ENCODE measurements around the gene PSMD14. TPM values are rescaled to one million over a fixed set of nuclear protein-coding genes. Genes with fewer than 3 reads are reported as not detected.
"Not testable (repeated sequence)": the region's sequence is repeated elsewhere in the genome, so short reads cannot be mapped to it uniquely, and the experiment has no call there.

PSMD14 gene
- total RNA-seq, 1 experiment from 2014 or later: 205 TPM

DNA sequence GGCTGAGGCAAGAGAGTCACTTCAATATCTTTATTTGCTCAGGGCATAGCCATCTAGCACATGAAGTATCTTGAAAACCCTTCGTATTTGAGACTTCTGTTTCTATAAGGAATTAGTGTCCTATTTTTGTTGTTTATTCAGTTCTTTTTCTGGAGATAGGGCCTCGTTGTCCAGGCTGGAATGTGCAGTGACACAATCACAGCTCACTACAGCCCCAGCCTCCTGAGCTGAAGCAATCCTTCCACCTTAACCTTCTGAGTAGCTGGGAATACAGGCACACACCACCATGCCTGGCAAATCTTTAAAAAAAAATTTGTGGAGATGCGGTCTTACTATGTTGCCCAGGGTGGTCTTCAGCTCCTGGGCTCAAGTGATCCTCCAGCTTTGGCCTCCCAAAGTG, 50.6 kb downstream of the PSMD14 start:
- TF ChIP-seq CTCF (conservative IDR thresholded peaks at IDR 0.05; ENCODE audit: low read depth, low read length) (no peak), EZH2 (IDR thresholded peaks at IDR 0.05; ENCODE audit: borderline replicate concordance, low read depth, low read length, poor library complexity, severe bottlenecking) (no peak)
- Histone ChIP-seq H3K4me1 (ENCODE audit: insufficient read depth, low read length, poor library complexity, severe bottlenecking) (peaks cover 11% of the 10 kb centered on the region), H3K27ac (ENCODE audit: low read depth, low read length, poor library complexity, severe bottlenecking) (no peak overlapping the region), H3K4me3 (ENCODE audit: low read depth, low read length, poor library complexity, severe bottlenecking) (no peak overlapping the region), H3K27me3 (replicated peaks; ENCODE audit: insufficient read depth, low read depth, low read length, poor library complexity) (no peaks in the 10 kb centered on the region), H3K9me3 (ENCODE audit: low read depth, low read length, poor library complexity, severe bottlenecking) (peaks cover 24% of the 10 kb centered on the region), H3K36me3 (ENCODE audit: insufficient read depth, low read length, poor library complexity, severe bottlenecking) (peaks cover 12% of the 10 kb centered on the region)
- intact Hi-C loops (cut with micrococcal nuclease; ENCODE audit: unreplicated experiment): no loop called here
- DNase-seq (ENCODE audit: low spot score): no peak
- no TSS peak for BruUV-seq (replicated peaks)
- ChIA-PET POLR2A (ENCODE audit: low non-redundant PET) (no interaction called here), CTCF (no interaction called here)

DNA sequence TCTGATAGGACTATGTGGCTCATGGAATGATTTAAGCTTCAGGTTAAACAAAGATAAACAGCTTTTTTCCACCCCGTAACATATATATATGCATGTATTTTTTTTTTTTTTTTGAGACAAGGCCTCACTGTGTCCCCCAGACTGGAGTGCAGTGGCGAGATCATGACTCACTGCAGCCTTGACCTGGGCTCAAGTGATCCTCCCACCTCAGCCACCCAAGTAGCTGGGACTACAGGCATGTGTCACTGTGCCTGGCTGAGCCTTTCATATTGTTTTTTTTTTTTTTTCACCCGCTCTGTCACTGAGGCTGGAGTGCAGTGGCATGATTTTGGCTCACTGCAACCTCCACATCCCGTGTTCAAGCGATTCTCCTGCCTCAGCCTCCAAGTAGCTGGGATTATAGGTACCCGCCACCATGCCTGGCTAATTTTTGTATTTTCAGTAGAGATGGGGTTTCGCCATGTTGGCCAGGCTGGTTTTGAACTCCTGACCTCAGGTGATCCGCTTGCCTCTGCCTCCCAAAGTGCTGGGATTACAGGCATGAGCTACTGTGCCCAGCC, 52.0 kb downstream of the PSMD14 start:
- BruUV-seq (replicated peaks); H3K27ac ChIP-seq (ENCODE audit: low read depth, low read length, poor library complexity, severe bottlenecking); intact Hi-C loops (cut with micrococcal nuclease; ENCODE audit: unreplicated experiment); CTCF ChIA-PET; DNase-seq (ENCODE audit: low spot score); H3K4me3 ChIP-seq (ENCODE audit: low read depth, low read length, poor library complexity, severe bottlenecking); H3K27me3 ChIP-seq (replicated peaks; ENCODE audit: insufficient read depth, low read depth, low read length, poor library complexity): not testable (repeated sequence)
- POLR2A ChIA-PET (ENCODE audit: low non-redundant PET): interaction anchor here (0.6 to 0.7 kb wide), 2 partner anchors 9 to 29 kb away, joined by 4 to 8 read pairs; no protein-coding TSS in a partner anchor
- Histone ChIP-seq H3K36me3 (ENCODE audit: insufficient read depth, low read length, poor library complexity, severe bottlenecking) (peaks cover 12% of the 10 kb centered on the region), H3K9me3 (ENCODE audit: low read depth, low read length, poor library complexity, severe bottlenecking) (peaks cover 24% of the 10 kb centered on the region), H3K4me1 (ENCODE audit: insufficient read depth, low read length, poor library complexity, severe bottlenecking) (peaks cover 11% of the 10 kb centered on the region)

- Histone ChIP-seq H3K4me1 (ENCODE audit: insufficient read depth, low read length, poor library complexity, severe bottlenecking) (peaks cover 13% of the 10 kb centered on the region), H3K4me3 (ENCODE audit: low read depth, low read length, poor library complexity, severe bottlenecking) (no peak overlapping the region), H3K9me3 (ENCODE audit: low read depth, low read length, poor library complexity, severe bottlenecking) (peaks cover 24% of the 10 kb centered on the region), H3K36me3 (ENCODE audit: insufficient read depth, low read length, poor library complexity, severe bottlenecking) (peaks cover 16% of the 10 kb centered on the region), H3K27me3 (replicated peaks; ENCODE audit: insufficient read depth, low read depth, low read length, poor library complexity) (no peaks in the 10 kb centered on the region), H3K27ac (ENCODE audit: low read depth, low read length, poor library complexity, severe bottlenecking) (no peak overlapping the region)
- no TSS peak for BruUV-seq (replicated peaks)
- TF ChIP-seq CTCF (conservative IDR thresholded peaks at IDR 0.05; ENCODE audit: low read depth, low read length): no peak
- no peak for TF ChIP-seq EZH2 (IDR thresholded peaks at IDR 0.05; ENCODE audit: borderline replicate concordance, low read depth, low read length, poor library complexity, severe bottlenecking)
- no peak for DNase-seq (ENCODE audit: low spot score)
- ChIA-PET CTCF (no interaction called here), POLR2A (ENCODE audit: low non-redundant PET) (no interaction called here)
- intact Hi-C loops (cut with micrococcal nuclease; ENCODE audit: unreplicated experiment): no loop called here
Measured at GRCh38 chr2:161362568-161363166, 54.4 kb downstream of the PSMD14 start.

DNA sequence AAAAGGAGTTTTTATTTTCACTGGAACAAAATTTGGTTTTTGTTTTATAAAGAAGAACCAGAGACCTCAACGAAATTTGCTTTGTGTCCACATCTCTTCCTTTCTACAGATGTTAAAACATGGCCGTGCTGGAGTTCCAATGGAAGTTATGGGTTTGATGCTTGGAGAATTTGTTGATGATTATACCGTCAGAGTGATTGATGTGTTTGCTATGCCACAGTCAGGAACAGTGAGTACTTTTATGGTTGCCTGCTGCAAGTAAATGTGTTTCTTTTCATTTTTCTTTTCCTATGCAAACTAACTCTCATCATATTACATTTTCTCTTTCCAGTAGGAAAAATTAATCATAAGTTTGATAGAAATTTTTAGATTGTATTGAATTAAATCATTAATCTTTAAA, 59.5 kb downstream of the PSMD14 start:
- peaks cover 60% of the 10 kb centered on the region for H3K4me1 ChIP-seq (ENCODE audit: insufficient read depth, low read length, poor library complexity, severe bottlenecking)
- H3K27ac ChIP-seq (ENCODE audit: low read depth, low read length, poor library complexity, severe bottlenecking): no peak overlapping the region
- peak; percentile 22 for DNase-seq (ENCODE audit: low spot score)
- intact Hi-C loops (cut with micrococcal nuclease; ENCODE audit: unreplicated experiment): no loop called here
- TF ChIP-seq EZH2 (IDR thresholded peaks at IDR 0.05; ENCODE audit: borderline replicate concordance, low read depth, low read length, poor library complexity, severe bottlenecking): no peak
- TF ChIP-seq CTCF (conservative IDR thresholded peaks at IDR 0.05; ENCODE audit: low read depth, low read length): no peak
- ChIA-PET POLR2A (ENCODE audit: low non-redundant PET) (no interaction called here), CTCF (no interaction called here)
- no peaks in the 10 kb centered on the region for H3K27me3 ChIP-seq (replicated peaks; ENCODE audit: insufficient read depth, low read depth, low read length, poor library complexity)
- no peak overlapping the region for H3K4me3 ChIP-seq (ENCODE audit: low read depth, low read length, poor library complexity, severe bottlenecking)
- H3K9me3 ChIP-seq (ENCODE audit: low read depth, low read length, poor library complexity, severe bottlenecking): peaks cover 4% of the 10 kb centered on the region
- H3K36me3 ChIP-seq (ENCODE audit: insufficient read depth, low read length, poor library complexity, severe bottlenecking): peaks cover 27% of the 10 kb centered on the region
- no TSS peak for BruUV-seq (replicated peaks)
